ENCODE data around the gene CDC42EP5. TPM values are rescaled to one million over a fixed set of nuclear protein-coding genes. Genes with fewer than 3 reads are reported as not detected.
A peak's percentile ranks its signal among the peaks of the same experiment; 100 is the strongest.
"Not testable (repeated sequence)": the region's sequence is repeated elsewhere in the genome, so short reads cannot be mapped to it uniquely, and the experiment has no call there.

Gene CDC42EP5
- total RNA-seq, 1 experiment from 2014 or later: 11.5 TPM

- Mint-ChIP-seq H3K27me3 (ENCODE audit: low read depth) (peaks cover 62% of the 10 kb centered on the region), H3K4me3 (peak overlapping the region; percentile 63), H3K27ac (no peak overlapping the region), H3K36me3 (no peaks in the 10 kb centered on the region), H3K4me1 (peaks cover 26% of the 10 kb centered on the region), H3K9me3 (no peaks in the 10 kb centered on the region)
- ChIA-PET CTCF (interaction anchor here (1.1 kb wide), 1 partner anchor 411 kb away, joined by 3 read pairs; no protein-coding TSS in a partner anchor), POLR2A (no interaction called here)
- no peak for ATAC-seq
- DNase-seq (ENCODE audit: low spot score): no peak
- peak; percentile 92 for TF ChIP-seq ZNF512 (CRISPR knock-in tag; IDR thresholded peaks at IDR 0.05; ENCODE audit: borderline replicate concordance)
- TF ChIP-seq CREB1 (CRISPR knock-in tag; IDR thresholded peaks at IDR 0.05): no peak
Measured at GRCh38 chr19:54470276-54470887, 2.7 kb downstream of the CDC42EP5 start.

- peaks cover 26% of the 10 kb centered on the region for H3K4me1 Mint-ChIP-seq
- CTCF ChIA-PET: interaction anchor here (1.1 kb wide), 1 partner anchor 412 kb away, joined by 3 read pairs; no protein-coding TSS in a partner anchor
- H3K9me3 Mint-ChIP-seq: no peaks in the 10 kb centered on the region
- TF ChIP-seq MYBL2 (CRISPR knock-in tag; IDR thresholded peaks at IDR 0.05) (no peak), FOXP4 (CRISPR knock-in tag; IDR thresholded peaks at IDR 0.05) (no peak), TEAD1 (CRISPR knock-in tag; IDR thresholded peaks at IDR 0.05) (no peak), ZNF671 (CRISPR knock-in tag; IDR thresholded peaks at IDR 0.05) (no peak), CDX4 (CRISPR knock-in tag; IDR thresholded peaks at IDR 0.05; ENCODE audit: borderline replicate concordance) (no peak), ZNF317 (CRISPR knock-in tag; IDR thresholded peaks at IDR 0.05; ENCODE audit: borderline replicate concordance, low read depth) (no peak), ZNF396 (CRISPR knock-in tag; IDR thresholded peaks at IDR 0.05; ENCODE audit: borderline replicate concordance) (no peak), ZSCAN18 (CRISPR knock-in tag; IDR thresholded peaks at IDR 0.05) (no peak), STAT6 (CRISPR knock-in tag; conservative IDR thresholded peaks at IDR 0.05; ENCODE audit: low read depth) (no peak), NFYB (CRISPR knock-in tag; conservative IDR thresholded peaks at IDR 0.05; ENCODE audit: low read depth) (no peak), ZMAT4 (CRISPR knock-in tag; IDR thresholded peaks at IDR 0.05) (no peak), ATF1 (CRISPR knock-in tag; IDR thresholded peaks at IDR 0.05) (no peak), ZNF512 (CRISPR knock-in tag; IDR thresholded peaks at IDR 0.05; ENCODE audit: borderline replicate concordance) (no peak), NR2C2 (CRISPR knock-in tag; IDR thresholded peaks at IDR 0.05) (no peak)
- ATAC-seq: no peak
- DNase-seq (ENCODE audit: low spot score): no peak
- peaks cover 62% of the 10 kb centered on the region for H3K27me3 Mint-ChIP-seq (ENCODE audit: low read depth)
- POLR2A ChIA-PET: no interaction called here
- H3K4me3 Mint-ChIP-seq: peak overlapping the region; percentile 63
- no peaks in the 10 kb centered on the region for H3K36me3 Mint-ChIP-seq
- no peak overlapping the region for H3K27ac Mint-ChIP-seq
Measured at GRCh38 chr19:54469496-54469934, 3.6 kb downstream of the CDC42EP5 start.

GRCh38 chr19:54466110-54466480, 7.0 kb downstream of the CDC42EP5 start:
- ATAC-seq; POLR2A ChIA-PET; H3K9me3 Mint-ChIP-seq; CTCF ChIA-PET; H3K27ac Mint-ChIP-seq; H3K36me3 Mint-ChIP-seq; DNase-seq (ENCODE audit: low spot score): not testable (repeated sequence)
- peak overlapping the region; percentile 62 for H3K4me3 Mint-ChIP-seq
- peaks cover 24% of the 10 kb centered on the region for H3K4me1 Mint-ChIP-seq
- H3K27me3 Mint-ChIP-seq (ENCODE audit: low read depth): peaks cover 50% of the 10 kb centered on the region
